CD4-positive, alpha-beta T cell (primary cell): ENCODE results near the gene TEAD2. TPM values are rescaled to one million over a fixed set of nuclear protein-coding genes. Genes with fewer than 3 reads are reported as not detected.

ENCODE experiments used
- ATAC-seq: fragments of 200-7000 bp; cut with Tn5 transposase; one replicate; pipeline ENCODE4 v1.10.0; 2022; ENCODE audit warnings: mild to moderate bottlenecking; ENCODE audit not compliant: poor library complexity
- CTCF ChIA-PET: fragments of 350-600 bp; sonication (Branson Sonifier 250); formaldehyde crosslinking; loops from one replicate; lab custom pipeline; 2021; ENCODE audit warnings: antibody characterized with exemption, inconsistent platforms; lab: Charles Lee
- POLR2A ChIA-PET: fragments of 350-600 bp; sonication (Branson Sonifier 250); formaldehyde crosslinking; loops from one replicate; lab custom pipeline; 2021; ENCODE audit warnings: antibody characterized with exemption, inconsistent platforms; lab: Charles Lee
- DNase-seq, 14 experiments: peaks; one replicate each; pipeline ENCODE4 v3.0.0-alpha.2; 2013 to 2020; ENCODE audit warnings: mixed read lengths in 2 of 14
- H3K27ac ChIP-seq, 2 donors: one replicate each; pipeline versions ENCODE4 v1.5.1 to v1.7.0; 2013; ENCODE audit warnings: low read length in 2 of 2, low read depth in 1 of 2, mild to moderate bottlenecking in 1 of 2
- H3K27me3 ChIP-seq, 2 experiments: 1 replicate in 1 of 2; 2 replicates in 1 of 2; pipeline versions ENCODE4 v1.6.1 to v1.7.0; 2013; ENCODE audit warnings: low read length in 2 of 2, control low read depth in 1 of 2, mild to moderate bottlenecking in 1 of 2, moderate library complexity in 1 of 2; ENCODE audit not compliant: insufficient read depth in 2 of 2, control insufficient read depth in 1 of 2
- H3K36me3 ChIP-seq: one replicate; pipeline ENCODE4 v1.6.1; 2013; ENCODE audit warnings: low read length, control low read depth; ENCODE audit not compliant: insufficient read depth
- H3K4me1 ChIP-seq: one replicate; pipeline ENCODE4 v1.6.1; 2013; ENCODE audit warnings: low read length, control low read depth; ENCODE audit not compliant: insufficient read depth
- H3K4me3 ChIP-seq: one replicate; pipeline ENCODE4 v1.5.1; 2013; ENCODE audit warnings: mild to moderate bottlenecking, low read length, moderate library complexity
- H3K9me3 ChIP-seq, 2 experiments: 1 replicate in 1 of 2; 2 replicates in 1 of 2; pipeline versions ENCODE4 v1.6.1 to v1.7.0; 2013; ENCODE audit warnings: low read length in 2 of 2, mild to moderate bottlenecking in 2 of 2, control low read depth in 1 of 2, moderate library complexity in 1 of 2; ENCODE audit not compliant: control insufficient read depth in 1 of 2, insufficient read depth in 1 of 2
- H3K27ac Mint-ChIP-seq: one replicate; pipeline ENCODE4 v1.8.0; 2020; ENCODE audit warnings: mixed read lengths
- H3K27me3 Mint-ChIP-seq: one replicate; pipeline ENCODE4 v1.8.0; 2021; ENCODE audit warnings: mixed read lengths
- H3K36me3 Mint-ChIP-seq: one replicate; pipeline ENCODE4 v1.8.0; 2021; ENCODE audit warnings: low read depth, mixed read lengths
- H3K4me1 Mint-ChIP-seq: one replicate; pipeline ENCODE4 v1.8.0; 2021; ENCODE audit warnings: low read depth, mixed read lengths
- H3K4me3 Mint-ChIP-seq: one replicate; pipeline ENCODE4 v1.8.0; 2020; ENCODE audit warnings: mild to moderate bottlenecking, mixed read lengths
- H3K9me3 Mint-ChIP-seq: one replicate; pipeline ENCODE4 v1.8.0; 2020; ENCODE audit warnings: mixed read lengths
- intact Hi-C, 2 experiments: fragments of 100-400 bp; cut with DNase I in 1 of 2; cut with micrococcal nuclease in 1 of 2; formaldehyde crosslinking; loops; one replicate each; pipeline versions ENCODE4 v1.15.1 to v1.9.0; 2023 to 2025; cut with DNase I, micrococcal nuclease
- total RNA-seq, 174 experiments: library from RNA in 2 of 174; stranded (reverse) in 2 of 174; gene quantifications; one replicate each; pipeline ENCODE4 v1.2.3 and lab custom pipeline; 2021 to 2026
- TF ChIP-seq, protein P1 (sequence below): fragments of 200-600 bp; IDR thresholded peaks from one replicate; pipeline ENCODE4 v1.8.0; 2022; ENCODE audit warnings: antibody characterized with exemption, mild to moderate bottlenecking

The TEAD2 gene
- total RNA-seq, 2 experiments from 2014 or later: not detected

DNA sequence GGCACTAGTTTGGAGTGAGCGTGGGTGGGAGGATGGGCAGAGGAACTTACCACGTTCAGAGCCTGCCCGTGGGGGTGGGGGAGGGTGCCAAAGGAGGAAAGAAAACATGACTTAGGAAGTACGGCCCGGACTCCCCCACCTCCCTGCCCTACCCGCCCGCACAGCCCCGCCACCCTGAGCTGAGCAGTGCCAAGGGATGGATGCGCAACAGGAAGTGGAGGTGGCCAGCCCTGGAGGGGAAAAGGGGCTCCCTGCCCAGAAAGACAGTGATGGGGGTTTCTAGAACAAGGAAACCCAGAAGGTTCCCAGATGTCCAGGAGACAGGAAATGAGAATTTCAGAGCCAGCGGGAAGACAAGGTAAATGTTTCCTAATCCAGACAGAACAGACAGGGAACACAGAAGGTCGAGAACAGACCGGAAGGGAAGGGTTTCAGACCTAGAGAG, 6.3 kb downstream of the TEAD2 start:
- Mint-ChIP-seq H3K36me3 (no peaks in the 10 kb centered on the region), H3K27ac (no peak overlapping the region), H3K4me3 (no peak overlapping the region), H3K27me3 (peaks cover 30% of the 10 kb centered on the region), H3K9me3 (no peaks in the 10 kb centered on the region), H3K4me1 (peaks cover 16% of the 10 kb centered on the region)
- CTCF ChIA-PET: no interaction called here
- Histone ChIP-seq H3K36me3 (no peaks in the 10 kb centered on the region), H3K4me3 (no peak overlapping the region), H3K27me3 (peaks cover 0 to 11% of the 10 kb centered on the region in 2 experiments), H3K27ac (no peak overlapping the region), H3K4me1 (peaks cover 8% of the 10 kb centered on the region), H3K9me3 (no peaks in the 10 kb centered on the region)
- DNase-seq (no peak), ATAC-seq (no peak)
- POLR2A ChIA-PET: interaction anchor here (1.2 kb wide), 1 partner anchor 23 kb away, joined by 4 read pairs; no protein-coding TSS in a partner anchor
- TF ChIP-seq, protein P1, sequence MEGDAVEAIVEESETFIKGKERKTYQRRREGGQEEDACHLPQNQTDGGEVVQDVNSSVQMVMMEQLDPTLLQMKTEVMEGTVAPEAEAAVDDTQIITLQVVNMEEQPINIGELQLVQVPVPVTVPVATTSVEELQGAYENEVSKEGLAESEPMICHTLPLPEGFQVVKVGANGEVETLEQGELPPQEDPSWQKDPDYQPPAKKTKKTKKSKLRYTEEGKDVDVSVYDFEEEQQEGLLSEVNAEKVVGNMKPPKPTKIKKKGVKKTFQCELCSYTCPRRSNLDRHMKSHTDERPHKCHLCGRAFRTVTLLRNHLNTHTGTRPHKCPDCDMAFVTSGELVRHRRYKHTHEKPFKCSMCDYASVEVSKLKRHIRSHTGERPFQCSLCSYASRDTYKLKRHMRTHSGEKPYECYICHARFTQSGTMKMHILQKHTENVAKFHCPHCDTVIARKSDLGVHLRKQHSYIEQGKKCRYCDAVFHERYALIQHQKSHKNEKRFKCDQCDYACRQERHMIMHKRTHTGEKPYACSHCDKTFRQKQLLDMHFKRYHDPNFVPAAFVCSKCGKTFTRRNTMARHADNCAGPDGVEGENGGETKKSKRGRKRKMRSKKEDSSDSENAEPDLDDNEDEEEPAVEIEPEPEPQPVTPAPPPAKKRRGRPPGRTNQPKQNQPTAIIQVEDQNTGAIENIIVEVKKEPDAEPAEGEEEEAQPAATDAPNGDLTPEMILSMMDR: no peak
- intact Hi-C loops: no loop called here

DNA sequence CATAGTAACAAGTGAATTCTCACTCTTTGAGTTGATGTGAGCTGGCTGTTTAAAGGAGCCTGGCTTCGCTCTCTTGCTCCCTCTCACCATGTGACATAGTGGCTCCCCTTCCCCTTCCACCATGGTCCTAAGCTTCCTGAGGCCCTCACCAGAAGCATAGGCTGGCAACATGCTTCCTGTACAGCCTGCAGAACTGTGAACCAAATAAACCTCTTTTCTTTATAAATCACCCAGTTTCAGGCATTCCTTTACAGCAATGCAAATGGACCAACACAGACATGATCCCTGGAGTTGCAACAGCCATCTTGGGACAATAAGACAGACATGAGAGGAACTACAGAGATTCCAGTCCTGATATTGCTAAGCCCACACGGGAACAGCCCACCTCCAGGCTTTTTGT, 12.6 kb downstream of the TEAD2 start:
- intact Hi-C loops: no loop called here
- H3K27ac ChIP-seq: no peak overlapping the region
- H3K4me1 ChIP-seq: peaks cover 2% of the 10 kb centered on the region
- ChIA-PET CTCF (no interaction called here), POLR2A (no interaction called here)
- no peaks in the 10 kb centered on the region for H3K36me3 Mint-ChIP-seq
- no peak overlapping the region for H3K4me3 ChIP-seq
- no peak overlapping the region for H3K27ac Mint-ChIP-seq
- ATAC-seq: no peak
- no peak for DNase-seq
- no peak overlapping the region for H3K4me3 Mint-ChIP-seq
- no peaks in the 10 kb centered on the region for H3K27me3 ChIP-seq
- no peaks in the 10 kb centered on the region for H3K4me1 Mint-ChIP-seq
- H3K9me3 Mint-ChIP-seq: no peaks in the 10 kb centered on the region
- H3K9me3 ChIP-seq: no peaks in the 10 kb centered on the region
- H3K36me3 ChIP-seq: no peaks in the 10 kb centered on the region
- H3K27me3 Mint-ChIP-seq: peaks cover 4% of the 10 kb centered on the region
- TF ChIP-seq, protein P1: no peak

DNA sequence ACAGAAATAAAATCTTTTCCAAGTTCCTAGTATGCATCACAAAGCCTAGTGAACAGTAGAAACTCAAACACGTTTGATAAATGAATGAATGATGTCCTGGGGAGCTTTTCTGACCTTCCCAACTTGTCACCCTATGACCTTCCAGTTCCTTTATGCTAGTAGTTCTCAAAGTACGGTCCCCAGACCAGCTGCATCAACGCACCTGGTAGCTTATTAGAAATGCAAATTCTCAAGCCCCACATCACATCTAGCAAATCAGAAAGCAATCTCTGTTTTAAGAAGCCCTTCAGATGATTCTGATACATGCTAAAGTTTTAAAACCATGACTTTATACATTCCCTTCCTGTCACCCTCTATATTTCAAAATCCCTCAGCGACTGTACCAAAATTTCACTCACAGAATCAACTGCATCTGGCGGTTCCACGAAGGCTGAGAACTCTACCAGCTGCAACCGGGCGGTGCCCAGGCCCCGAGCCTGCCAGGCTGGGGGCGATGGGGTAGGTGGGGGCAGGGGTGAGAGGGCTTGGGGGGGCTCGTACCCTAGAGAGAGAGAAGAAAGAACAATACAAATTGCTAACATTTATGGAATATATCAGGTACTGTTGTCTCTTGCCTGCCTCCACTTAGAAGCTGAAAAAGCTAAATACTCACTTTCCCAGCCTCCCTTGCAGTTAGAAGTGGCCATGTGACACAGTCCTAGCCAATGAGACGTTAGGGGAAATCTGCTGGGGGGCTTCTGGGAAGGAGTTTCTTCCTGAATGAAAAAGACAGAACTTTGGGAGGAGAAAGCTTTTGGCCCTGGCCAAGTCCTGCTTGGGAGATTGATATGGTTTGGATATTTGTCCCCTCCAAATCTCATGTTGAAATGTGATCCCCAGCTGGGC, 13.7 kb downstream of the TEAD2 start:
- H3K27me3 Mint-ChIP-seq: peaks cover 4% of the 10 kb centered on the region
- no peak overlapping the region for H3K4me3 Mint-ChIP-seq
- POLR2A ChIA-PET: no interaction called here
- intact Hi-C loops: no loop called here
- CTCF ChIA-PET: no interaction called here
- H3K27ac Mint-ChIP-seq: no peak overlapping the region
- no peaks in the 10 kb centered on the region for H3K4me1 Mint-ChIP-seq
- no peak overlapping the region for H3K27ac ChIP-seq
- peaks cover 2% of the 10 kb centered on the region for H3K4me1 ChIP-seq
- DNase-seq (no peak), ATAC-seq (no peak)
- H3K36me3 ChIP-seq: no peaks in the 10 kb centered on the region
- no peaks in the 10 kb centered on the region for H3K9me3 Mint-ChIP-seq
- H3K36me3 Mint-ChIP-seq: no peaks in the 10 kb centered on the region
- no peaks in the 10 kb centered on the region for H3K27me3 ChIP-seq
- H3K9me3 ChIP-seq: no peaks in the 10 kb centered on the region
- TF ChIP-seq, protein P1: no peak
- H3K4me3 ChIP-seq: no peak overlapping the region
